Activated naive CD8-positive, alpha-beta T cell treated with anti-CD3 and anti-CD28 coated beads, Interleukin-2, amount 50 U/mL, for 24 hours (primary cell): Measurements from ENCODE around the gene LMX1A.

Source experiments
- ATAC-seq: fragments of 150-1000 bp; cut with Tn5 transposase; one replicate; pipeline ENCODE4 v1.10.0; 2021
- DNase-seq: peaks from one replicate; pipeline ENCODE4 v3.0.0; 2021
- H3K27ac Mint-ChIP-seq: one replicate; pipeline ENCODE4 v1.8.0; 2021; ENCODE audit warnings: mild to moderate bottlenecking, mixed read lengths
- H3K27me3 Mint-ChIP-seq: one replicate; pipeline ENCODE4 v1.8.0; 2021; ENCODE audit warnings: mixed read lengths
- H3K36me3 Mint-ChIP-seq: one replicate; pipeline ENCODE4 v1.8.0; 2021; ENCODE audit warnings: low read depth, mixed read lengths
- H3K4me1 Mint-ChIP-seq: one replicate; pipeline ENCODE4 v1.8.0; 2021; ENCODE audit warnings: mixed read lengths
- H3K4me3 Mint-ChIP-seq: one replicate; pipeline ENCODE4 v1.8.0; 2021; ENCODE audit warnings: mild to moderate bottlenecking, moderate library complexity, mixed read lengths
- H3K9me3 Mint-ChIP-seq: one replicate; pipeline ENCODE4 v1.8.0; 2021; ENCODE audit warnings: mixed read lengths

Gene LMX1A

DNA sequence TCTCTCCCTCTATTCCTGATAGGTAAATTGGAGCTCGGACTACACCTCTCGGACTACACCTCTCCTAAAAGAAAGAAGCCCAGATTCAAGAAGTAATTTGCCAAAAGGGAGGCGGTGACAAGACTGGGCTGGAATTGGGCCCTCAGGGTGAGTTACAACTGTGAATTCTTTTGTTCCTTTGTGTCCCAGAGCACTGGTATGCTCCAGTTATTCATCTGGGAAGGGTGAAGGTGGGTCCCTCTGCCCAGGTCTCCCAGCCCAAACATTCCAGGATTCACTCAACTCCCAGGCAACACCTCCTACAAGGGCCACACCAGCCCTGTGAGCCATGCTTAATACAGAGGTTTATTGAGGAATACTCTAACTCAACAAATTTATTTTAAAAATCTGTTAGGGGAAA lies 69.2 kb downstream of the LMX1A start:
- no peaks in the 10 kb centered on the region for H3K36me3 Mint-ChIP-seq
- H3K27me3 Mint-ChIP-seq = peaks cover 24% of the 10 kb centered on the region
- no peak overlapping the region for H3K4me3 Mint-ChIP-seq
- DNase-seq = no peak
- no peaks in the 10 kb centered on the region for H3K4me1 Mint-ChIP-seq
- no peaks in the 10 kb centered on the region for H3K9me3 Mint-ChIP-seq
- H3K27ac Mint-ChIP-seq = no peak overlapping the region
- ATAC-seq = no peak

DNA sequence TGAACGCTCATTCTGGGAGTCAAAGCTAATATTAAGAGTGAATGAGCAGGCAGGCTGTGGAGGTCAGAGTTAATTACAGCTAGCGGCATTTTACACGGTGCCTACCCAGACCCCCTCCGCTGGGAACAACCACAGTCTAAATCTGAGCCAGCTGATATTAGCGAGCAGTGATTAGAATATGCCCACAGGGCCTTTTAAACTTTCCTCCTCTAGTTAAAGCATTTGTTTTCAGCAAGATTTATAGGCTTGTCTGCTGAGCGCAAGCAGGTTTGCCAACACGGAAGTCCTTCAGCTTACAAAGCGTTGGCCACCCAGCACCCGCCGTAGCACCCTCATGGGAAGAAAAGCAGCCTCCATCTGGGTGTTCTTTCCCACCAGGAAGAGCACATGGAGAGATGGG lies 72.1 kb downstream of the LMX1A start:
- Mint-ChIP-seq H3K4me3 (no peak overlapping the region), H3K36me3 (no peaks in the 10 kb centered on the region), H3K27ac (no peak overlapping the region), H3K9me3 (no peaks in the 10 kb centered on the region), H3K27me3 (peaks cover 24% of the 10 kb centered on the region), H3K4me1 (no peaks in the 10 kb centered on the region)
- ATAC-seq (no peak), DNase-seq (no peak)

DNA sequence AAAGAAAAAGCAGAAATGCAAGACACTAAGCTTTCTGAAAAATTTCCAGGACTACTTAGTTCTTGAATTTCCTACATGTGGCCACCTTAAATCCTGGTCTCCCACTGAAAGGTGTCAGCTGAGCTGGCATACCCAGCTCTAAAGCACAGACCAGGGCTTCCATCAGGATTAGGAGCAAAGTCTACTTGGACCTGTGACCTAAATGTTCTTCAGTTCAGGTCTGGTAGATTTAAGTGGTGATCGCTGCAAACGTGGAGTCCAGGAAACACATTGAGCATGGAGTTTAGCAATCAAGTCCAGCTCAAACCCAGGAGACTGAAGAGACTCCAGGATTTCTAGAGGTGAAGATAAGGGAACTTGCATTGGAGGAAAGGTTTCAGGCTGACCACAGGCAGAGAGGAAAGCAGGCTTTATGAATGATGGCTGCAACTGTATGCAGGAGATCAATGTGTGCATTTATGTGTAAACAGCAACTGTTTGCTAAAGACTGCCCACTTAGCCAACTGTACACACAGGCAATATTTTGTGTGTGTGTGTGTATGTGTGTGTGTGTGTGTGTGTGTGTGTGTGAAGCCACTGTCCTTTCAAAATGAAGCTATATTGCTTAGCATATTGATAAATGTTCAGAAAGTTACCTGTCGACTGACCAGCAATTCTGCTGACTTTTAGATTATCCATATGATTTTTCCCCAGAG lies 75.2 kb downstream of the LMX1A start:
- DNase-seq (no peak), ATAC-seq (no peak)
- Mint-ChIP-seq H3K4me3 (no peak overlapping the region), H3K4me1 (no peaks in the 10 kb centered on the region), H3K27ac (no peak overlapping the region), H3K36me3 (no peaks in the 10 kb centered on the region), H3K27me3 (peaks cover 14% of the 10 kb centered on the region), H3K9me3 (no peaks in the 10 kb centered on the region)

GRCh38 chr1:165279882-165280281 lies 76.6 kb downstream of the LMX1A start:
- Mint-ChIP-seq H3K4me3 (no peak overlapping the region), H3K27ac (no peak overlapping the region), H3K4me1 (no peaks in the 10 kb centered on the region), H3K36me3 (no peaks in the 10 kb centered on the region), H3K9me3 (no peaks in the 10 kb centered on the region), H3K27me3 (peaks cover 14% of the 10 kb centered on the region)
- no peak for ATAC-seq
- DNase-seq = no peak

GRCh38 chr1:165276314-165276713 lies 80.2 kb downstream of the LMX1A start:
- Mint-ChIP-seq H3K27ac (no peak overlapping the region), H3K4me3 (no peak overlapping the region), H3K4me1 (no peaks in the 10 kb centered on the region)

GRCh38 chr1:165265196-165265838 lies 91.2 kb downstream of the LMX1A start:
- H3K9me3 Mint-ChIP-seq = peaks cover 4% of the 10 kb centered on the region
- no peak for DNase-seq
- no peak overlapping the region for H3K27ac Mint-ChIP-seq
- H3K27me3 Mint-ChIP-seq = peaks cover 8% of the 10 kb centered on the region
- no peaks in the 10 kb centered on the region for H3K4me1 Mint-ChIP-seq
- no peaks in the 10 kb centered on the region for H3K36me3 Mint-ChIP-seq
- no peak for ATAC-seq
- no peak overlapping the region for H3K4me3 Mint-ChIP-seq

More at GRCh38 chr1:165276314-165276713, 80.2 kb downstream of the LMX1A start:
- DNase-seq (no peak), ATAC-seq (no peak)
- Mint-ChIP-seq H3K9me3 (no peaks in the 10 kb centered on the region), H3K36me3 (no peaks in the 10 kb centered on the region), H3K27me3 (peaks cover 2% of the 10 kb centered on the region)

DNA sequence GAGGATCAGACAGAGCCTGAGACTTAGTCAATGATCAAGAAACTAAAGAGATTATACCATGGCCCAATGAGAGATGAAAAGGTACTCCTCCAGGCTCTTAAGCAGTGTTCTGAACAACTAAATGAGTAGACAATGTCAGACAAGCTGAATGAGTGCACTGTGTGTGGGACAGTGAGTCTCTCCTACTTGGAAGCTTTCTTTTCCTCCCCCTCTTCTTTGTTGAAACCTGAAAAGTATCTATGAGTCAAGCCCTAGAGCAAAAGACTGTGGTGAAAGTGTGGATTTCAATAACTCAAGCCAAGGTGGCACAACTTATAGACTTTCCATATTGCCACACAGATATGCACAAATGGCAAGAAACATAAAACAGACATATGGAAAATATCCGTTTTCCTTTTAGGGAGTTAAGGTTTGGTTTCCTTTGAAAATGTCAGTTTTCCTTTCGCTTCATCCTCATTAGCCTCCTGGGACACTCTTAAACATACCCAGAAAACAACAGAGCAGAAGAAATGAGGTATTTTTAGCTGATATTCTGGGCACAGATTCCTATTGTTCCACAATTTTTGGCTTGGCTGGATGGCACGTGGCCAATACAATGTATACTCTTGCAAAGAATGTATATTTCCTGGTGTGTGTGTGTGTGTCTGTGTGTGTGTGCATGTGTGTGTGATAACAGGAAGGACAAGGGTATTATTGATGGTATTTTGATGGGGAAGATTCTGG lies 96.6 kb downstream of the LMX1A start:
- peaks cover 14% of the 10 kb centered on the region for H3K27me3 Mint-ChIP-seq
- ATAC-seq (no peak), DNase-seq (no peak)
- H3K4me3 Mint-ChIP-seq = no peak overlapping the region
- H3K36me3 Mint-ChIP-seq = no peaks in the 10 kb centered on the region
- no peak overlapping the region for H3K27ac Mint-ChIP-seq
- H3K9me3 Mint-ChIP-seq = peaks cover 4% of the 10 kb centered on the region
- H3K4me1 Mint-ChIP-seq = no peaks in the 10 kb centered on the region

GRCh38 chr1:165259236-165259635 lies 97.3 kb downstream of the LMX1A start:
- peaks cover 17% of the 10 kb centered on the region for H3K27me3 Mint-ChIP-seq
- ATAC-seq (no peak), DNase-seq (no peak)
- H3K36me3 Mint-ChIP-seq = no peaks in the 10 kb centered on the region
- no peak overlapping the region for H3K27ac Mint-ChIP-seq
- no peak overlapping the region for H3K4me3 Mint-ChIP-seq
- peaks cover 4% of the 10 kb centered on the region for H3K9me3 Mint-ChIP-seq
- no peaks in the 10 kb centered on the region for H3K4me1 Mint-ChIP-seq

DNA sequence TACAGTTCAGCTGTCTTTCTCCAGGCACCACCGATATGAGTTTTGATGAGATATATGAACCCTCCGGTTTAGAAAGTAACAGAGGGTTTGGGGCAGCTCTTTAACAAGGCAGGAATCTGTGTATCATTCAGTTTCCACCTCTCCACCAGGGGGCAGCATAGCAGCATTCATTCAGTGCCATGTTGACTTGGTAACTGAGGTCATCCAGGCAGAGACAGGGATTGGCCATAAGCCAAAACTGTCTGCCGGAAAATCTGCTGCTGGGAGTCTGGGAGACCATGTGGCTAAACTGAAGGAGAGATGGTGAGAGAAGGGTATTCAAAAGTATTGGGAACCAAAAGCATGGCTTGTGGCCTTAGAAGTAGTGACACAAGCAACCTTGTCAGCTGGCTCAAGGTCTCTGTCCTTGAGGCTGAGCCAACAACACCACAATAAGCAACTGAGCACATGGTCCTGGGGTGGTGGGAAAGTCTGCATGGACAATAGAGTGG lies 98.5 kb downstream of the LMX1A start:
- ATAC-seq (no peak), DNase-seq (peak; percentile 54)
- no peak overlapping the region for H3K27ac Mint-ChIP-seq
- peaks cover 15% of the 10 kb centered on the region for H3K27me3 Mint-ChIP-seq
- H3K4me3 Mint-ChIP-seq = no peak overlapping the region
- peaks cover 4% of the 10 kb centered on the region for H3K9me3 Mint-ChIP-seq
- no peaks in the 10 kb centered on the region for H3K4me1 Mint-ChIP-seq
- H3K36me3 Mint-ChIP-seq = no peaks in the 10 kb centered on the region

DNA sequence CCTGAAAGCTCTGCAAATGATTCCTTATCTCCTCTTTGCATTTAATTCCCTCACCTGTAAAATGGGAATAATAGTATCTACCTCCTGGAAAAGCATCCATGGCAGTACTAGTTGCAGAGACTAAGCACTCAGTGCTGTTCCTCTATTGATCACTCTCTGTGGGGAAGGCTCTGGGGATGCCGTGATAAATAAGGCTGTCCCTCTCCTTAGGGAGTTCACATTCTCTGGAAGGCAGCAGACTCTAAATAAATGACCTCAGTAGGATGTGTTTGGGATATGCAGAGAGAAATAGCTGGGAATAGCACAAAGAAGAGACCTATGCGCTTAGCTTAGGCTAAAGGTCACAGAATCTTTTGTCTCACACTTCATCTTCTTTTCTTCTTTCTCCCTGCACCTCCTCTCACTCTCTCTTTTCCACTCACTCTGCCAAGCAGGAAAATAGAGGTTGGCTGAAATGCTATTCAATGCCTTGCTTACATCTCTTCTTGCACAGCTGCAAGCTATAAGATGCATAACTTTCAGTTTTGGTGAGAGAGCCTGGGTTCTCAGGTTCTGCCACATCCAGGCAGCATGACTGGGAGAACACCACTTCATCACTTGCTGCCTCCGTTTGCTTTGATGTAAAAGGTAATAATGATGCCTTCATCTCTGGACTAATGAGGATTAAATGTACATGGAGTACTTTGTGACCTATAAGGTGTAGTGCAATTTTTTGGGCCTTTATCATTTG lies 101.5 kb downstream of the LMX1A start:
- DNase-seq = no peak
- Mint-ChIP-seq H3K4me1 (no peaks in the 10 kb centered on the region), H3K36me3 (no peaks in the 10 kb centered on the region), H3K27me3 (peaks cover 12% of the 10 kb centered on the region), H3K27ac (no peak overlapping the region), H3K4me3 (no peak overlapping the region), H3K9me3 (peaks cover 4% of the 10 kb centered on the region)
- ATAC-seq = no peak

DNA sequence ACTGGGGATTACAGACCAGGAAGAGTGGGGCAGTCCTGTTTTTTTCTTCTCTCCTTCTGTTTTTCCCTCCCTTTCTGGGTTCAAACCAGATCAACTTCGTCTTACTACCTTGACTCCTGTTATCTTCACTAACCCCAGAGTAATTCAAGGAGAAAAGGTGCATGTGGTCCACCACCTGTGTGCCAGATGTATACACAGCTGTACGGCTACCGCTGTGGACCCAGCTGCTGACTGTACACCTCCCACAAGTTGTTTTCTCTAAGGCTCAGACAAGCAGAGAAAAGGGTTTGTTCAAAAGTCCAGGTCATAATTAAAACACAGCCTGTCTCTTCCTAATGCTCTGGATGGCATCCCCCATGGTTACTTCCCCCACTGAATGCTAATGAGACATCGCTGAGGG lies 102.1 kb downstream of the LMX1A start:
- ATAC-seq (no peak), DNase-seq (no peak)
- H3K27ac Mint-ChIP-seq = no peak overlapping the region
- H3K9me3 Mint-ChIP-seq = peaks cover 4% of the 10 kb centered on the region
- H3K4me3 Mint-ChIP-seq = no peak overlapping the region
- peaks cover 12% of the 10 kb centered on the region for H3K27me3 Mint-ChIP-seq
- H3K36me3 Mint-ChIP-seq = no peaks in the 10 kb centered on the region
- no peaks in the 10 kb centered on the region for H3K4me1 Mint-ChIP-seq

- ATAC-seq = no peak
- Mint-ChIP-seq H3K4me1 (no peaks in the 10 kb centered on the region), H3K36me3 (no peaks in the 10 kb centered on the region), H3K27ac (no peak overlapping the region), H3K9me3 (peaks cover 4% of the 10 kb centered on the region), H3K27me3 (peaks cover 12% of the 10 kb centered on the region), H3K4me3 (no peak overlapping the region)
- no peak for DNase-seq
These were observed 102.7 kb downstream of the LMX1A start for GRCh38 chr1:165253818-165254254.

DNA sequence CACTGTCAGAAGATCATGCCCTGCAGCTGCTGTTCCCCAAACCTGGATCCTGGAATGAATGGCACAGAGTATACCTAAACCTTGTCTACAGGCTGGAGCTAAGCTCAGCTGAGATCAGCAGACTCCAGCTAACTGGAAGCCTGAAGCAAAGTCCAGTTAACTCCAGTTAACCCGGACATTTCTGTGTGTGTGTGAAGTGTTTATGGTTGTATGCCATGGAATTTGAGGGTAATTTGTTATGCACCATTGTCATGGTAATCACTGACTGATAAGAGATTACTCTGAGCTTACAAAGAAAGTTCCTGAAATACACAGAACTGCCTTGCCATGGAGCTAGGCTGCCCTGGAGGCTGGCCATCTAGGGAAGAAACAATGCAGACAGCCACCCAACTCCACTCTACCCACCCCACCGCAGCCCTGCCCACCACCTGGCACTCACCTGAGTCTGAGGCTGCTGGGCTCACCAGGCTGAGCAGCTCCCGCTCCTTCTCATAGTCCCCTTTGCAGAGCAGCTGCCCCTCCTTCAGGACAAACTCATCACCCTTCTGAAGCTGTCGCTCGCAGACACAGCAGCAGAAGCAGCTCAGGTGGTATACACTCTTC lies 107.4 kb downstream of the LMX1A start:
- no peak overlapping the region for H3K4me3 Mint-ChIP-seq
- no peaks in the 10 kb centered on the region for H3K4me1 Mint-ChIP-seq
- no peak overlapping the region for H3K27ac Mint-ChIP-seq
- DNase-seq (no peak), ATAC-seq (no peak)
- H3K27me3 Mint-ChIP-seq = peaks cover 5% of the 10 kb centered on the region
- no peaks in the 10 kb centered on the region for H3K9me3 Mint-ChIP-seq
- no peaks in the 10 kb centered on the region for H3K36me3 Mint-ChIP-seq

GRCh38 chr1:165241952-165242351 lies 114.6 kb downstream of the LMX1A start:
- no peaks in the 10 kb centered on the region for H3K4me1 Mint-ChIP-seq
- no peak overlapping the region for H3K27ac Mint-ChIP-seq
- ATAC-seq (no peak), DNase-seq (no peak)
- H3K36me3 Mint-ChIP-seq = no peaks in the 10 kb centered on the region
- H3K27me3 Mint-ChIP-seq = peaks cover 21% of the 10 kb centered on the region
- H3K9me3 Mint-ChIP-seq = no peaks in the 10 kb centered on the region
- no peak overlapping the region for H3K4me3 Mint-ChIP-seq
